GM12801 (cell line): ENCODE measurements around the gene ELP2.

Experiments used
- CTCF ChIP-seq: IDR thresholded peaks from one replicate; pipeline ENCODE4 v1.5.1; 2011; ENCODE audit warnings: control low read depth; ENCODE audit not compliant: insufficient read length; ENCODE audit errors: extremely low read depth

ELP2 gene

GRCh38 chr18:36215577-36215976, 85.9 kb downstream of the ELP2 start:
- no peak for TF ChIP-seq CTCF

- no peak for TF ChIP-seq CTCF
Measured at GRCh38 chr18:36217348-36217747, 87.6 kb downstream of the ELP2 start.

GRCh38 chr18:36229188-36229587, 99.5 kb downstream of the ELP2 start:
- no peak for TF ChIP-seq CTCF
